Fibroblast of villous mesenchyme (primary cell): ENCODE results near the gene JAM3. TPM values are rescaled to one million over a fixed set of nuclear protein-coding genes. Genes with fewer than 3 reads are reported as not detected.
A peak's percentile ranks its signal among the peaks of the same experiment; 100 is the strongest.

Experiments used
- DNase-seq: peaks from one replicate; pipeline ENCODE4 v3.0.0-alpha.2; 2010; ENCODE audit warnings: low read depth
- H3K4me3 ChIP-seq: 2 replicates; pipeline ENCODE4 v1.5.1; 2011; ENCODE audit warnings: low read depth, mild to moderate bottlenecking, low read length
- CTCF ChIP-seq: IDR thresholded peaks from 2 replicates; pipeline ENCODE4 v1.5.1; 2012; ENCODE audit warnings: low read depth, mild to moderate bottlenecking, low read length; ENCODE audit not compliant: insufficient read depth
- total RNA-seq: library from RNA; depleted of rRNA; stranded (reverse); fragments of >200 nt; gene quantifications from 2 replicates; pipeline ENCODE4 v1.2.3, GENCODE V29; 2012

Gene JAM3
- total RNA-seq, 1 donor: 48.8 TPM

- no peak for DNase-seq
- no peak overlapping the region for H3K4me3 ChIP-seq
- TF ChIP-seq CTCF: no peak
These were observed 29.0 kb upstream of the JAM3 start for GRCh38 chr11:134039726-134040385.

- no peak for TF ChIP-seq CTCF
- DNase-seq: peak; percentile 92
These were observed 28.2 kb upstream of the JAM3 start for GRCh38 chr11:134040386-134041302.

GRCh38 chr11:134041349-134041748 is 27.5 kb upstream of the JAM3 start:
- no peak for DNase-seq
- H3K4me3 ChIP-seq: no peak overlapping the region
- no peak for TF ChIP-seq CTCF

More at GRCh38 chr11:134040386-134041302, 28.2 kb upstream of the JAM3 start:
- no peak overlapping the region for H3K4me3 ChIP-seq

GRCh38 chr11:134041791-134042696 is 26.8 kb upstream of the JAM3 start:
- TF ChIP-seq CTCF: no peak
- DNase-seq: peak; percentile 38
- H3K4me3 ChIP-seq: no peak overlapping the region

- TF ChIP-seq CTCF: no peak
These were observed 25.0 kb upstream of the JAM3 start for GRCh38 chr11:134043821-134044420.

More at GRCh38 chr11:134043821-134044420, 25.0 kb upstream of the JAM3 start:
- DNase-seq: no peak
- H3K4me3 ChIP-seq: no peak overlapping the region
